HEK293 (cell line): ENCODE data around the gene RTRAF.

Experiments
- GFI1B ChIP-seq: fragments of 450-650 bp; formaldehyde crosslinking; IDR thresholded peaks from 2 replicates; pipeline ENCODE4 v1.5.1; 2016; ENCODE audit warnings: missing biosample characterization, missing genetic modification characterization
- HOXA7 ChIP-seq: sonication (generic); formaldehyde crosslinking; IDR thresholded peaks from 2 replicates; pipeline ENCODE4 v1.8.1; 2022; ENCODE audit warnings: missing genetic modification reagents, borderline replicate concordance
- ZNF274 ChIP-seq, 2 experiments: fragments of 200-500 bp in 1 of 2; fragments of 450-650 bp in 1 of 2; sonication (Bioruptor generic) in 1 of 2; formaldehyde crosslinking in 1 of 2; IDR thresholded peaks; 2 replicates each; pipeline versions ENCODE4 v1.5.1 to v1.6.1; 2014 to 2016; ENCODE audit warnings: borderline replicate concordance in 1 of 2, inconsistent platforms in 1 of 2, low read length in 1 of 2, missing biosample characterization in 1 of 2, missing genetic modification characterization in 1 of 2
- ZNF555 ChIP-seq: fragments of 450-650 bp; formaldehyde crosslinking; conservative IDR thresholded peaks from 2 replicates; pipeline ENCODE4 v1.5.1; 2017; ENCODE audit warnings: missing biosample characterization, mild to moderate bottlenecking, missing genetic modification characterization, inconsistent platforms
- TF ChIP-seq, protein P1 (sequence below): fragments of 450-650 bp; formaldehyde crosslinking; IDR thresholded peaks from 2 replicates; pipeline ENCODE4 v1.5.1; 2016; ENCODE audit warnings: missing biosample characterization, missing genetic modification characterization
- TF ChIP-seq, protein P2 (sequence below): fragments of 450-650 bp; formaldehyde crosslinking; IDR thresholded peaks from 2 replicates; pipeline ENCODE4 v1.5.1; 2016; ENCODE audit warnings: missing biosample characterization, missing genetic modification characterization
- TF ChIP-seq, protein P3 (sequence below): fragments of 450-650 bp; formaldehyde crosslinking; IDR thresholded peaks from 2 replicates; pipeline ENCODE4 v1.5.1; 2016; ENCODE audit warnings: missing biosample characterization, missing genetic modification characterization
- TF ChIP-seq, protein P4 (sequence below): sonication (generic); formaldehyde crosslinking; IDR thresholded peaks from 2 replicates; pipeline ENCODE4 v1.8.1; 2022; ENCODE audit warnings: mild to moderate bottlenecking, moderate library complexity, missing genetic modification reagents

DNA sequence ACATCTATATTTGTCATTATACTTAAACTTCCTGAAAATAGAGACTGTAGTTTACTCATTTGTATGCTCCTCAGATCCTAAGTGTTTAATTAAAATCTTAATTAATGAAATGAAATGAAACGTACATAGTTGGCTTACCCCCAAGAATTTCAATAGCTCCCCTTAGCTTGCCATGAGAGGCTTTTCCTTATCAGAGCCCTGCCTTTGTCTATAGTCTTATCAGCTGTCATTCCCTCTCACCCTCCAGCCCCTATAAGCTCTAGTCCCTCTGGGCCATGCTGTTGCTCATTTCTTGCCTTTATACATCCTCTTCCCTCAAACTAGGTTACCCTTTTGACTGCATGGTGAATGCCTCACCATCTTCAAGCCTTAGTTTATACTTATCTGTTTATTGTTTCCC is 1.1 kb upstream of the RTRAF start:
- TF ChIP-seq ZNF274 (IDR thresholded peaks at IDR 0.05; ENCODE audit: low read length) (no peak), ZNF274 (tag by site-specific recombination; IDR thresholded peaks at IDR 0.05; ENCODE audit: borderline replicate concordance) (no peak), GFI1B (tag by site-specific recombination) (no peak), ZNF555 (tag by site-specific recombination) (no peak), HOXA7 (CRISPR knock-in tag) (no peak)
- TF ChIP-seq, protein P1, sequence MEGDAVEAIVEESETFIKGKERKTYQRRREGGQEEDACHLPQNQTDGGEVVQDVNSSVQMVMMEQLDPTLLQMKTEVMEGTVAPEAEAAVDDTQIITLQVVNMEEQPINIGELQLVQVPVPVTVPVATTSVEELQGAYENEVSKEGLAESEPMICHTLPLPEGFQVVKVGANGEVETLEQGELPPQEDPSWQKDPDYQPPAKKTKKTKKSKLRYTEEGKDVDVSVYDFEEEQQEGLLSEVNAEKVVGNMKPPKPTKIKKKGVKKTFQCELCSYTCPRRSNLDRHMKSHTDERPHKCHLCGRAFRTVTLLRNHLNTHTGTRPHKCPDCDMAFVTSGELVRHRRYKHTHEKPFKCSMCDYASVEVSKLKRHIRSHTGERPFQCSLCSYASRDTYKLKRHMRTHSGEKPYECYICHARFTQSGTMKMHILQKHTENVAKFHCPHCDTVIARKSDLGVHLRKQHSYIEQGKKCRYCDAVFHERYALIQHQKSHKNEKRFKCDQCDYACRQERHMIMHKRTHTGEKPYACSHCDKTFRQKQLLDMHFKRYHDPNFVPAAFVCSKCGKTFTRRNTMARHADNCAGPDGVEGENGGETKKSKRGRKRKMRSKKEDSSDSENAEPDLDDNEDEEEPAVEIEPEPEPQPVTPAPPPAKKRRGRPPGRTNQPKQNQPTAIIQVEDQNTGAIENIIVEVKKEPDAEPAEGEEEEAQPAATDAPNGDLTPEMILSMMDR (tag by site-specific recombination), result no peak
- TF ChIP-seq, protein P2, sequence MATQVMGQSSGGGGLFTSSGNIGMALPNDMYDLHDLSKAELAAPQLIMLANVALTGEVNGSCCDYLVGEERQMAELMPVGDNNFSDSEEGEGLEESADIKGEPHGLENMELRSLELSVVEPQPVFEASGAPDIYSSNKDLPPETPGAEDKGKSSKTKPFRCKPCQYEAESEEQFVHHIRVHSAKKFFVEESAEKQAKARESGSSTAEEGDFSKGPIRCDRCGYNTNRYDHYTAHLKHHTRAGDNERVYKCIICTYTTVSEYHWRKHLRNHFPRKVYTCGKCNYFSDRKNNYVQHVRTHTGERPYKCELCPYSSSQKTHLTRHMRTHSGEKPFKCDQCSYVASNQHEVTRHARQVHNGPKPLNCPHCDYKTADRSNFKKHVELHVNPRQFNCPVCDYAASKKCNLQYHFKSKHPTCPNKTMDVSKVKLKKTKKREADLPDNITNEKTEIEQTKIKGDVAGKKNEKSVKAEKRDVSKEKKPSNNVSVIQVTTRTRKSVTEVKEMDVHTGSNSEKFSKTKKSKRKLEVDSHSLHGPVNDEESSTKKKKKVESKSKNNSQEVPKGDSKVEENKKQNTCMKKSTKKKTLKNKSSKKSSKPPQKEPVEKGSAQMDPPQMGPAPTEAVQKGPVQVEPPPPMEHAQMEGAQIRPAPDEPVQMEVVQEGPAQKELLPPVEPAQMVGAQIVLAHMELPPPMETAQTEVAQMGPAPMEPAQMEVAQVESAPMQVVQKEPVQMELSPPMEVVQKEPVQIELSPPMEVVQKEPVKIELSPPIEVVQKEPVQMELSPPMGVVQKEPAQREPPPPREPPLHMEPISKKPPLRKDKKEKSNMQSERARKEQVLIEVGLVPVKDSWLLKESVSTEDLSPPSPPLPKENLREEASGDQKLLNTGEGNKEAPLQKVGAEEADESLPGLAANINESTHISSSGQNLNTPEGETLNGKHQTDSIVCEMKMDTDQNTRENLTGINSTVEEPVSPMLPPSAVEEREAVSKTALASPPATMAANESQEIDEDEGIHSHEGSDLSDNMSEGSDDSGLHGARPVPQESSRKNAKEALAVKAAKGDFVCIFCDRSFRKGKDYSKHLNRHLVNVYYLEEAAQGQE (tag by site-specific recombination), result no peak
- TF ChIP-seq, protein P3, sequence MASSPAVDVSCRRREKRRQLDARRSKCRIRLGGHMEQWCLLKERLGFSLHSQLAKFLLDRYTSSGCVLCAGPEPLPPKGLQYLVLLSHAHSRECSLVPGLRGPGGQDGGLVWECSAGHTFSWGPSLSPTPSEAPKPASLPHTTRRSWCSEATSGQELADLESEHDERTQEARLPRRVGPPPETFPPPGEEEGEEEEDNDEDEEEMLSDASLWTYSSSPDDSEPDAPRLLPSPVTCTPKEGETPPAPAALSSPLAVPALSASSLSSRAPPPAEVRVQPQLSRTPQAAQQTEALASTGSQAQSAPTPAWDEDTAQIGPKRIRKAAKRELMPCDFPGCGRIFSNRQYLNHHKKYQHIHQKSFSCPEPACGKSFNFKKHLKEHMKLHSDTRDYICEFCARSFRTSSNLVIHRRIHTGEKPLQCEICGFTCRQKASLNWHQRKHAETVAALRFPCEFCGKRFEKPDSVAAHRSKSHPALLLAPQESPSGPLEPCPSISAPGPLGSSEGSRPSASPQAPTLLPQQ (tag by site-specific recombination), result no peak
- TF ChIP-seq, protein P4, sequence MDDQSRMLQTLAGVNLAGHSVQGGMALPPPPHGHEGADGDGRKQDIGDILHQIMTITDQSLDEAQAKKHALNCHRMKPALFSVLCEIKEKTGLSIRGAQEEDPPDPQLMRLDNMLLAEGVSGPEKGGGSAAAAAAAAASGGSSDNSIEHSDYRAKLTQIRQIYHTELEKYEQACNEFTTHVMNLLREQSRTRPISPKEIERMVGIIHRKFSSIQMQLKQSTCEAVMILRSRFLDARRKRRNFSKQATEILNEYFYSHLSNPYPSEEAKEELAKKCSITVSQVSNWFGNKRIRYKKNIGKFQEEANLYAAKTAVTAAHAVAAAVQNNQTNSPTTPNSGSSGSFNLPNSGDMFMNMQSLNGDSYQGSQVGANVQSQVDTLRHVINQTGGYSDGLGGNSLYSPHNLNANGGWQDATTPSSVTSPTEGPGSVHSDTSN (CRISPR knock-in tag), result no peak
